DND-41 (cell line): Measurements from ENCODE around the gene GJD2.

Experiments used
- EZH2 ChIP-seq: IDR thresholded peaks from 3 replicates; pipeline ENCODE4 v1.6.1; 2012; ENCODE audit warnings: borderline replicate concordance, low read depth, mild to moderate bottlenecking, moderate library complexity, low read length, inconsistent platforms; ENCODE audit not compliant: severe bottlenecking
- TF ChIP-seq, protein P1 (sequence below): IDR thresholded peaks from 2 replicates; pipeline ENCODE4 v1.5.1; 2012; ENCODE audit warnings: borderline replicate concordance, low read length, moderate library complexity, mild to moderate bottlenecking; ENCODE audit not compliant: poor library complexity, severe bottlenecking; ENCODE audit errors: extremely low read depth

- TF ChIP-seq, protein P1, sequence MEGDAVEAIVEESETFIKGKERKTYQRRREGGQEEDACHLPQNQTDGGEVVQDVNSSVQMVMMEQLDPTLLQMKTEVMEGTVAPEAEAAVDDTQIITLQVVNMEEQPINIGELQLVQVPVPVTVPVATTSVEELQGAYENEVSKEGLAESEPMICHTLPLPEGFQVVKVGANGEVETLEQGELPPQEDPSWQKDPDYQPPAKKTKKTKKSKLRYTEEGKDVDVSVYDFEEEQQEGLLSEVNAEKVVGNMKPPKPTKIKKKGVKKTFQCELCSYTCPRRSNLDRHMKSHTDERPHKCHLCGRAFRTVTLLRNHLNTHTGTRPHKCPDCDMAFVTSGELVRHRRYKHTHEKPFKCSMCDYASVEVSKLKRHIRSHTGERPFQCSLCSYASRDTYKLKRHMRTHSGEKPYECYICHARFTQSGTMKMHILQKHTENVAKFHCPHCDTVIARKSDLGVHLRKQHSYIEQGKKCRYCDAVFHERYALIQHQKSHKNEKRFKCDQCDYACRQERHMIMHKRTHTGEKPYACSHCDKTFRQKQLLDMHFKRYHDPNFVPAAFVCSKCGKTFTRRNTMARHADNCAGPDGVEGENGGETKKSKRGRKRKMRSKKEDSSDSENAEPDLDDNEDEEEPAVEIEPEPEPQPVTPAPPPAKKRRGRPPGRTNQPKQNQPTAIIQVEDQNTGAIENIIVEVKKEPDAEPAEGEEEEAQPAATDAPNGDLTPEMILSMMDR: no peak
- TF ChIP-seq EZH2: no peak
Measured at GRCh38 chr15:34755419-34755773, 598 bp upstream of the GJD2 start.
